HS-5 (cell line): ENCODE data around the gene HTRA1.

Experiments
- DNase-seq: peaks from one replicate; pipeline ENCODE4 v3.0.0-alpha.2; 2012; ENCODE audit warnings: low read depth

Gene HTRA1

DNA sequence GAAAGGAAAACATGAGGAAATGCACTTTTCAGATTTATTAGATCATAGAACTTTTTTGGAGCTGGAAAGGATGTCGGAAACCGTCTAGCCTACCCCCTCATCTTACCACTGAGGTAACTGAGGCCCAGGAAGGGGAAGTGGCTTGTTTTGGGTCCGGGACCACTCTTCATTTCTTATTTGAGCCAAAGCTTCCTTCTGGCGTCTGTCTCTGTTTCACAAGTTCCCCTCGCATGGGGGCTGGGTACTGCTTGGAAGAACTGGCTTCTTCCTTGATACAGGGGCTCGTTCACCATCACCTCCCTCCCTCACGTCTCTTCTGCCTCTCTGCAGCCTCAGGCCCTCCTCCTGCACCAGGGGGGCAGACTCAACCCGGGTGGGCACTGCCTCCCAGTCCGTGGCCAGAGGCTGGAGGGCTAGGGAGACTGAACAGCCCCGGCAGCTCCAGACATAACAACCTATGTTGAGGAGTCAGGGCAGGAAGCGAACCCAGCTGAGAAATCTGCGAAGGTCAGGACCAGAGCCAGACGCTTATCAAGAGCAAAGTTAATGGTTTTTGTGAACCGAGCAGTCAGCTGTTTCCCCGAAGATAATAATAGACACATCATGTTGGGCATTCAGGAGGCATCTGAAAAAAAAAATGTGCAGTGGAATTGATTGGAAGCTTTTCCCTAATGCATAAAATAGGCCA, 12.9 kb downstream of the HTRA1 start:
- no peak for DNase-seq

DNA sequence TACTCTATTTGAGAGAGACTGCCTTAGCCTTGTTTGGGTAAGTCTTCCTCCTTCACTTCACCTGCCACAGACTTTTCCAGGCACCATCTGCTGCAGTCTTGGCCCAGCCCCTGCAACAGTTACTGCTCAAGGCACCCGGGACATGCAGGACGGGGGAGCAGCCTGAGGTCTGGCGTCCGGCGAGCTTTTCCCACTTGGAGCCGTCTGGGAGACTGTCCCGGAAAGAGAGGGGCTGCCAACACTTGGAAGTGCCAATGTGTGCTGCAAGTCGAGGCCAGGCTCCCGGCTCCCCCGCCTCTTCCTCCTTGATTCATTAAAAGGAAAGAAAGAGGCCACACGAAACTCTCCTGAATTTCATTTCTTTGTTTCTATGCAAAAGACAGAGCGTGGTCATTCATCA, 13.7 kb downstream of the HTRA1 start:
- no peak for DNase-seq

DNA sequence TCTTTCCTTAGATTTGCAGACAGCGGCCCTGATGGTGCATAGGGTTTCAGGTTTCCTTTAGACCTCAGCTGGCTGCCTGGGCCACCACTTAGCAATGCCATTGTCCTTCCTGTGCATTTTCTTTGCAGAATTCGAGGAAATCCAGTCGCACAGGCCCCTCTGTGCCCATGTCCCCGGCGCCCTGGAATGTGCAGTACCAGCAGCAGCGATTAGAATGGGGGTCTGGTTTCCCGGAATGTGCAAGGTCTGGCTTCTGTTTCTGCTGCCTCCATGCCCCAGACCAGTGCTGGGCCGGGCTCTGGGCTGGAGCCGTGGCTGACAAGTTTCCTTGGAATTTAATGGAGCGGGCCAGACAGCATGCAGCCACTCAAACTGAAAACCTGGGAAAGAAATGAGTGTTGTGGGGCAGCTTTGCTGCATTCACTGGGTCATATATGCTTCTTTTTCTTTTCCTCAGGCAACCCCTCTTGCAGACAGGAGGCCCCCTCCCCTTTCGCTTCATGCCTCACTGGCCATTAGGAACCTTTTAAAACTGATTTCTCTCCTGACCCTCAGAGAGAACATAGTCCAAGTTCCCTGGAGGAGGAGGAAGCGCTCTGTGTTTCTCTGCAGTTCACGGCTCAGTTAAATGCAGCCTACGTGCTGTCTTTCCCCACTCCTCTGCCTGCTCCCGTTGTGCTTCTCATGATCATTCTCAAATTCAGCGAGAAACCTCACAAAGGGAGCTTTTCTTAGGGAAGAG, 14.4 kb downstream of the HTRA1 start:
- no peak for DNase-seq

DNA sequence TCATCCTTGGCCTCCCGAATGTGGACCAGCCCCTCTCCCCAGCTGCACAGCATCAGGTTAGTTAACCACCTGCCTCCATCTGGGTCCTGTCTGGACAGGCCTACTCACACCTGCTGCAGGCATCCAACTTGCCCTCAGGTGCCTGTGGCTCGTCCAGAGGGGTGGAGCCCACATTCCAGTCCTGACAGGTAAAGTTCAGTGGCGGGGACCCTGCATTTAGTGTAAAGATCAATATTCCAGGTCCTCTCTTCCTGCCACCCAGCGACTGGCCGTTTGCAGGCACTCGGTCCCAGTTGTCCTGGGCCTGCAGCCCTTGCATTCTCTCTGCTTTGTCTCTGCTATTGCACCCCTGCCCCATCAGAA, 15.0 kb downstream of the HTRA1 start:
- no peak for DNase-seq

DNA sequence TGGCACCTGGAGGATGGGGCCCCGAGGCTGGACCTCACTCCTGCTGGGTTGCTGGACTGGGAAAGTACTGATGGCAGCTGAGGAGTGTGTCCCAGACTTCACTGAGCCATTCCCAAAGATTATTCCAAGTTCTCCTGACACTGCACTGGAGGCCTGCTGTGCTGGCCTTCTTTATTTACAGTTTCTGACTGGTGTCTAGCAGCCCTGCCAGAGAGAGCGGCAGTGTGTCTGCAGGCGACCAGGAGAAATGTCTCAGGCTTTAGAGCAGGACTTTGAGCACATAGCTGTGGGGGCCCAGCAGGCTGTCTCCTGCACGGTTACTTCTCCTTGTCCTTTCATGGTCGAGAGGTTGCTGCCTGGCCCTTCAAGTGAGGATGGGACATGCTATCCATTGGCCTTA, 16.1 kb downstream of the HTRA1 start:
- DNase-seq = no peak

DNA sequence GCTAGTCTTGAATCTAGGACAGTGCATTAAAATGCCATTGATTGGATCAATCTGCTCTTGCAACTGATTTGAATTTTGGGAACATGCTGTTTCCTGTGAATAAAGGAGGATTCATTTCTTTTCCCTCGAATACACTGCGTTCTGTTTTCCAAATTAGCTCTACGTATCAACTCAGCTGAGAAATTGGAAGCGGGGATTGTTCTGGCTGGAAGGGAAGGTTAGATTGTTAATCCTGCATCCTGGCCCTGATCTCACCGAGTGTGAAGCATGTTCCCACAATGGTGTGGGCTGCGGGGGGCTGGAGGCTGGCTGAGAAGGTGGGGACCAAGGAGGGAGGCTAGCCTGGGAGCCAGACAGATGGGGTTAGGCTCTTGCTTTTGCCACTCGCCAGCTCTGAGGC, 17.6 kb downstream of the HTRA1 start:
- no peak for DNase-seq

DNA sequence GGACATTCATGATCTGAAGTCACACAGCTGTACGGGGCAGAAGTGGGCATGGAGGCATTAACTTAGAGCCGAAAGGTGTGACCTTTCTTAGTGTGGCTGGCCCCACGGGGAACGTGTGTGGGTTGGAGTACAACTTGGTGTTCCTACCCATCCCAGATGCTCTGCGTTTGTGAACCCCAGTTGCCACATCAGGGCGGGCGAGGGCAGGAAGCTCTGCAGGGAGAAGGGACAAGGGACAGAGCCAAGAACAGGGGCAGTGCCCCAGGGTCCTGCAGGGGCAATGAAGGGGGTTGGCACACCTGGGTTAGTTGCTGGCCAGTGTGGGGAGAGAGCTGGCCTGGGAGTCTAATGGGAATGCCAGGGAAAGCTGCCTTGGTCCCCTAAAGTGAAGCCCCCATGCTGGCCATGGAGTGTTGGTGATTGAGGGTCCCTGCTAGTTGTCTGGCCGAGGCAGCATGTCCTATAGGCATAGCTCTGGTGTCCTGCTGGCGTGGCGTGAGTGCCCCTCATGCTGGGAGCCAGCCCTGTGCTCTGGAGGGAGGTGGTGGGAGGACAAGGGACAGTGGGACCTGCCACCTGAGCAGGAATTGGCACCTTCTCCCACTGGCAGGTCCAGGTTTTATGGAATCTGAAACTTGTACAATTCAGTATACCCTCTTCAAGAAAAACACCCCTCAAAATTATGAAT, 18.9 kb downstream of the HTRA1 start:
- no peak for DNase-seq

DNA sequence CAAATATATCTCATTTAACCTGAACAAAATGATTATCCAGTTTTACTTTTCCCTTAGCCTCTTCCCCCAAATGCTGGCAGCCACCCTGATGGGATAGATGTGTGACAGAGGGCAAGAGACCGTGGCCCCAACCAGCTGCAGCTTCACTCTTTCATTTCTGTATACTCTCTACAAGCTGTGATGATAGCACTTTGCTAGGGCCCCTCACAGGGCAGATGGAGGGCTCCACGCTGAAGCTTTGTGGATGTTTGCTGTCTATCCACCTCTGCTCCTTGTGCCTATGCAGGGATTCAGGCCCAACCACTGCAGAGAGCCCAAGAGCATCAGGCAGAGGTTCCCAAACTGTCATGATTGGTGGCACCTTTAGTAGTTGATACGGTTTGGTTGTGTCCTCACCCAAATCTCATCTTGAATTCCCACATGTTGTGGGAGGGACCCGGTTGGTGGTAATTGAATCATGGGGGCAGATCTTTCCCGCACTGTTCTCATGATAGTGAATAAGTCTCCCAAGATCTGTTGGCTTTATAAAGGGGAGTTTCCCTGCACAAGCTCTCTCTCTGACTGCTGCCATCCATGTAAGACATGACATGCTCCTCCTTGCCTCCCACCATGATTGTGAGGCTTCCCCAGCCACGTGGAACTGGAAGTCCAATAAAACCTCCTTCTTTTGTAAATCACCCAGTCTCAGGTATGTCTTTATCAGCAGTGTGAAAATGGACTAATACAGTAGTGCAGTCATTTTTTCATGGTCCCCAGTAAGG, 20.1 kb downstream of the HTRA1 start:
- no peak for DNase-seq

DNA sequence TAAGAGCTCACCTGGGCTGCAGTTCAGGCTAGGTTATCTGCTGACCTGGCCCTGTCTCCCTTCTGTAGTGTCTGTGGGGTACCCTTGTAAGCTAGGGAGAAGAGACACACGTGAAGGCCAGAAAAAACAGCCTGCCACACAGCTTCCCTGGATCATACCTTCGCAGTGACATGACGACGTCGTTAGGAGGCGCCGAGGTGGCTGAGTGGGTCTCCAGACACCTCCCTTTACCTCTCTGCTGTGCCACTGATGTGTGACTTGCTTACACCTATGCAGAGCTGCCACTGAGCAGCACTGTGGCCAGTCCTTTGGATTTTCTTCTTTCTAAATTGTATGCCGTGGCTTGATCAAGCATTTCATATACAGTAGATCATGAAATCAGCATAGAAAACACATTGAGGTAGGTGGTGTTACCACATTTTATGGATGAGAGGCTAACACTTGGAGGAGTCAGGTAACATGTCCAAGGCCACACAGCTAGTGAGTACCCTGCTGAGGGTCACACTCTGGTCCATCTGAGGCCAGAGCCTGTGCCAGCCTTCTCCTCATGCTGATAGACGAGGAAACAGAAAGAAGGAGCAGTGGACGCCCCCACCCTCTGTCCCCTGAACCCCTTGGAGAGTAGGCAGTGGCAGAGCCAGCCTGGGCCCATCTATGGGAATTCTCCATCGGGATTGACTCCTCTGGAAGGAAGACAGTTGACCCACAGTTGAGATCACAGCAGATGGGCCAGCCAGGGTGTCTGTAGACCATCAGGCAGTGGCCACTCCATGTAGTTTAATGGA, 23.1 kb downstream of the HTRA1 start:
- DNase-seq = no peak

DNA sequence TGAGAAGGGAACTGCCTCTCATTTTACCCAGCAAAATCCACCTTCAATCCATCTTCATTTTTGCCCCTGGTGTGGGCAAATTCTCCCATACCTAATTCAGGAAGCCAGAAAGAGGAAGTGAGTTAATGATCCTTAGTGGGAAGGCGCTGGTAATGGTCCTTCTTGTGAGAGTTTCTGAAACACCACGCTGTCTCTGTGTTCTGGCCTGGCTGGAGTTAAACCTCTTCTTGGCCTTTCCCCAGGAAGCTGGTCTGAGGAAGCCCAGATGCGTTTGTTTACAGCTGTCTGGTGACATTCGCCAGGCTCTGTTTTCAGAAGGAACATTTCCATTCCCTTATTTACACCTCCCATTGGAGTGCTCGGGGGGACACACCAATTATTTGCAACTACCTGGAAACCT, 24.3 kb downstream of the HTRA1 start:
- DNase-seq = no peak

DNA sequence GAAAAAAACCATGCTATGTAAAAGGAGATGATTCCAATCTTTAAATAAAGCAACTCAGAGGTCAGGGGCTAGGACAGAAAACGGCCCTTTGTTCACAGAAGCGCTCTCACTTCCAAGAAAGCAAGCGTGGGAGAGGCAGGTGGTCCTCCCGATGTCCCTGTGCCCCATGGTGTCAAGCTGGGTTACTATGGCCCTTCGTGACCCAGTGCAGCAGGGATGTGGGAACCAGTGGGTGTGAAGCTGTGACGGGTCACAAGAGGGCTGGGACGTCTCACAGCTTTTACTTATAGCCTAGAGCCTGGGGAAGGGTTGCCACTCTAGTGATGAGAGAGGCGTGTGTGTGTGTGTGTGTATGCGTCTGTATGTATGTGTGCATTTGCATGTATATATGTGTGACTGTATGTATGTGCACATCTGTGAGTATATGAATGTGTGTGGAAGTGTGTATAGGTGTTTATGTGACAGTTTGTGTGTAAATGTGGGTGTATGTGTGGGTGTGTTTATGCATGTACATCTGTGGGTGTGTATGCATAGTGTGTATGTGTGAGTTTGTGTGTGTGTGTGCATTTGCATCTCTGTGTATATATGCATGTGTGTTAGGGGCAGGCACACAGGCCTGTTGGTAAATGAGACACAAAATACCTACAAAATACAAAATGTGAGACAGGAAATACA, 25.2 kb downstream of the HTRA1 start:
- no peak for DNase-seq

DNA sequence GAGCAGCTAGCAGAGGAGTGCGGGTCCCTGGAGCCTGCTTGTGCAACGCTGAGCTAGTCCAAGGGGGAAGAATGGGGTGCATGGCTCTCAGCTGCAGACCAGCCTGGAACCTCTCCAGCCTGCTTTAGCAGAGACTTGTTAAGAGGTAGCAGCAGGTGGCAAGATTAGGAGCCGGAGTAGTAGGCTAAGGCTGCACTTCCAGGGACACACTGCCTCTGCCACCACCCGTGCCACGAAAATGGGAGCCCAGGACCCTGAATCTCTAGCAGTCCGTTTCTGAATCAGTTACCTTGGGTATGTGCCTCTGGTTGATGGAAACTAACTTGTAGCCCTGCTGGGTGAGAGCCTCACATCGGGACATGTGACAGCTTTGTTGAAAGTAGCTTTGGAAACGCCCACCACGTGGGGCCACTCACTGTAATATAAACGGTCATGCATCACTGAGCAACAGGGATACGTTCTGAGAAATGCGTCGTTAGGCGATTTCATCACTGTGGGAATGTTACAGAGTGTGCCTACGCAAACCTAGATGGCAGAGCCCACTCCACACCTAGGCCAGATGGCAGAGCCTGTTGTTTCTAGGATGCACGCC, 25.9 kb downstream of the HTRA1 start:
- DNase-seq = no peak

DNA sequence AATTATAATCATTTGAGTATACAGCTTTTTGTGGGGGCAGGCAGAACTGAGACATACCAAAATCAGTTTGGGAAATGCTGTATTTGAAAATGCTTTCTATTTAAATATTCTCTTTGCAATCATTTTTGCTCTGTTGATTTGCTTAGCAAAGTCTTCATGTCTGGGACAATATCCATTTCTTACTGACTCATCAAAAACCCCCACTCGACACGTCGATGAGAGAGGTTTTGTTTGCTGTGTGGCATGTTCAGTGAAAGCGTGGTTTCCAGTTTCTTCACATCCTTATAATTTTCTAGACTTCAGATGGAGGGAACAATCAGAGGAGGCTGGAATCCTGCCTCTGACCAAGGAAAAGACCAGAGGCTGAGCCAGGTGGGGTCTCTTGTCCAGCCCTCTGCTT, 28.9 kb downstream of the HTRA1 start:
- no peak for DNase-seq

DNA sequence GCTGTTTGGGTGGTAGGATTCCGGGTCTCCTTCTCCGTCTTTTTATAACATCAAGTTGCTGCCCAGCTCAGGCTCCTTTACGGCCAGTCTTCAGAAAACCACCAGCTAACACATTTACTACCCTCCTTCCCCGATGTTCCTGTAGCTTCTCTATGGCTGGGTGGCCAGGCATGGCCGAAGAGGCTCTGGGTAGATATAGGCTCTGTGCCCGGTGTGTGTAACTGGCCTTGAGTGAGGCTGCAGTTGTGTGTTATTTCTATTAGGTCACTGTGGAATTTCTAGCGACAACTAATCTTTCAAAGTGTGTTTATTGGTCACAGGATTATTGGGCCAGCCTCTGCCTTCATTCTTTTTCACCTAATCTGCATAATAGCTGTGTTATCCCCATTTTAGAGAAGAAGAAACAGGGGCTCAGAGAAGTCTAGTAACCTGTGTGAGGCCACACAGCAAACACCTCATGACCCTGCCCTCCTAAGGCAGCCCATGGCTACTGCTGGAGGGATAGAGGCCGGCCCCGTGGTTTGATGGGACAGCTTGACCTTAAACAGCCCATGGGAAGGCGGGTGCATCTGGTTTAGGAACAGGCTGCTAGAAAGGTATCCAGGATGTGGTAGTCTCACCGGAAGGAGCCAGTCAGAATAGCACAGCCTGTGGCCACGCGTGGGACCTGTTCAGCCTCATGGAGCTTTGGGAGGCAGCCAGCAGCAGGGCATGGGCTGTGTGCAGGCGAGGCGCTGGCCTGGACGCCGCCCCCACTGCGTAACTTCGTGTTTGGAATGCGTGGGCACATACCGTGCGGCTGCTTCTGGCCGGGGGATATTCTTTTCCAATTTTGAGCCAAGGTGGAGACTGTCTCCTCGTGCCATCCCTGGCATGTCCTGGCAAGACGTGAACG, 29.7 kb downstream of the HTRA1 start:
- DNase-seq = no peak

DNA sequence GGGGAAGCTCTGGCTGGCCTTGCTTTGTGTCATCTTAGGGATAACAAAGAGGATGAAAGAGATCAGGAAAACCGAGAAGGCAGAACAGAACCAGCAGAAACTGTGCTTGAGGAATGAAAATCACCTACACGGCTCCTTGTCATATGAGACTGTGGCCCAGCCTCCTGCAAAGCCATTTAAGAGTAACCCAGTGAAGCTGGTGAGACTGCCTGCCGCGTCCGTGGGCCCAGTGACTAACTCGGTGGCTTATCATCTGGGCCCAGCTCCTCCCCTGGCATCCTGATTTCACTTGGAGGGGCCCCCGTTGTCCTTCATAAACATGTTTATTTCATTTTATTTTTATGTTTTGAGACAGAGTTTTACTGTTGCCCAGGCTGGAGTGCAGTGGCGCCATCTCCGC, 30.7 kb downstream of the HTRA1 start:
- DNase-seq = no peak

DNA sequence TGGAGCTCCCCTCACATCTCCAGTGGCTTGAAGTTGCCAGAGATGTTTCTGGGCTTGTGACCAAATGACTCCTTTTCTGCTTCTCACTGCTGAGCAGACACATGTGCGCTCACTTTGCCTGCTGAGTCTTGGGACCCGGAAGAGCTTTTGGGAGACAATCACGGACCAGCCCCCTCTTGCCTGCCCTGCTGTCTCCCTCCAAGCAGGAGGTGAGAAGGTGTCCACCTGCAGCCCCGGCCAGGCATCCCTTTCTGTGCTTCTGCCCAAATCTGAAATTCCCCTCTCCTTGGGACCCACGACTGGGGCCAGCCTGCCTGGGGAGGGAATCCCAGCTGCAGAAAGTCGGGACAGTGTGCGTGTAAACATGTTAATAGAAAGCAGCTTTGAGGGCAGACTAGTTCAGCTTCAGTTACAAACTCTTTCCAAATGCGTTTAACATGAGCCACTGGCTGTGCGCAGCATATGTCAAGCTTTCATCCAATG, 31.7 kb downstream of the HTRA1 start:
- DNase-seq = no peak

DNA sequence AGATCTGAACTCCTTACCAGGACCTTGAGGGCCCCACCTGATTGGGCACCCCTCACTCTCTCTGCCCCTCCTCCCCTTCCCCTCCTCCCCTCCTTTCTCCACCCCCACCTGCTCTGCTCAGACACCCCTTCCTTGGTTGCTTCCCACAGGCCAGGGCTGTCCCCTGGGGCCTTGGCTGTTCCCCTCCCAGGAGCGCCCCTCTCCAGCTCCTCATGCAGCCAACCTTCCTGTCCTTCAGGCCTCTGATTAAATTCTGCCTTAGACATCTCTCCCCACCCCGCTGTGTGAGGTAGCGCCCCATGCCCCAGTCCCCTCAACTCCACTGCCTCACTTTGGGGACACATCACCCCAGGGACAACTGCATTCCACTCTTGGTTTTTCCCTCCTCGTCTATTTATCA, 32.4 kb downstream of the HTRA1 start:
- DNase-seq = no peak

DNA sequence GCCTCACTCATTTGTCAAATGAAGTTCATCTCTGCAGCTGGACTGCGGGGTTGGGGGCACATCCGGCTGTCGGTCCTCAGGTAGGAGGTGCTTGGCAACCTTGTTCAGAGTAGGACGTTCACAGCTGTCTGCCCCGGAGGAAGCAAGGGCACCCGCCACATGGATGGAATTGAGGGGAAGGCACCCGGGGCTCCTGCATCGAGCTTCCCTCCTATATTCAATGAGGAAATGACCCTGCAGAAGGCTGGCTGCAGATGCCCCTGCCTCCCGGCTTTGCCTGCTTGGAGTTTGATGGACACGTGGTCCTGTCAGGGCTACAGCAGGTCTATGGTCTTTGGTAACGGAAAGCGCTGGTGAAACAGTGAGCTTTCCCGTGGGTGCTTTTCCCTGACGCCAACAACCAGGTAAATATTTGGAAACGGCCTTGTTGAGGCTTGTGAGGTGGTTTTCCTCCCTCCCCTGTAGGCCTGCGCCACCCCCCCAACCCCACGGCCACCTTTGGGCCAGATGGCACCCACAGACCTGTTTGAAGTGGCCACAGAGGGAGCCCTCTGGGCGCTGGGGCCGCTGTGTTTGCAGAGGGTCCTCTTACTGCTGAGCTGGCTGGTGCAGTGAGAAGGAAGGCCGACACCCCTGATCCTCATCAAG, 32.9 kb downstream of the HTRA1 start:
- no peak for DNase-seq

DNA sequence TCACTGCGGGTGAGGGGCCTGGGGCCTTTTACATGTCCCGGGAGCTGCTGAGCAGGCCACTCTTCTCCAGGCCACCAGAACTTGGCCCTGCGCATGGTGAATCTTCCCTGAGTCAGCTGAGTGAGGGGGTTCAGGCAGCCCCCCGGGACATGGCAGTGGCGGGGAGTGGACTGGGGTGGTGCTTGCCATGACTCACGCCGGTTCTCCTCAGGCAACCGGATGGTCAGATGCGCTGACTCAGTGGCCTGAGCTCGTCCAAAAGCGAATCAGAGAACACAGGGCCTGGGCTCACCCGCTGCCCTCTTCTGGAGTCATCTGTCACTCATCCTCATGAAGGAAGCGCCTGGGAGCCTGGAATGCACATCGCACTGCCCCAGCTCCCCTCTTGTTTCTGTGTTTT, 33.5 kb downstream of the HTRA1 start:
- peak; percentile 61 for DNase-seq
